Caco-2 (cell line): ENCODE measurements around the gene CUTA. TPM values are rescaled to one million over a fixed set of nuclear protein-coding genes. Genes with fewer than 3 reads are reported as not detected.

Experiments used
- BruUV-seq: library from RNA; stranded (reverse); fragments of 400-500 nt; replicated peaks from 2 replicates; lab custom pipeline; 2021; lab: Mats Ljungman, UMichigan
- CTCF ChIA-PET: fragments of 300-600 bp; sonication (Branson Sonifier 250); formaldehyde crosslinking; loops from one replicate; lab custom pipeline; 2022; ENCODE audit warnings: antibody characterized with exemption; lab: Charles Lee
- POLR2A ChIA-PET: fragments of 300-600 bp; sonication (Branson Sonifier 250); formaldehyde crosslinking; loops from one replicate; lab custom pipeline; 2022; ENCODE audit warnings: antibody characterized with exemption; lab: Charles Lee
- DNase-seq, 2 experiments: peaks; one replicate each; pipeline versions ENCODE4 v3.0.0 to v3.0.0-alpha.2; 2020 to 2022
- H3K27me3 ChIP-seq: replicated peaks from 2 replicates; pipeline ENCODE4 v1.6.0; 2011; ENCODE audit warnings: low read length; ENCODE audit not compliant: control insufficient read depth, insufficient read depth
- H3K36me3 ChIP-seq: 2 replicates; pipeline ENCODE4 v1.5.1; 2011; ENCODE audit warnings: low read length; ENCODE audit not compliant: control insufficient read depth, insufficient read depth
- H3K4me1 ChIP-seq: fragments of 250-450 bp; sonication (Bioruptor Pico); 2 replicates; pipeline ENCODE4 v1.5.1; 2020; ENCODE audit warnings: mild to moderate bottlenecking
- H3K4me3 ChIP-seq: 2 replicates; pipeline ENCODE4 v1.5.1; 2011; ENCODE audit warnings: low read depth, mild to moderate bottlenecking, control low read depth, low read length
- H3K9me3 ChIP-seq: fragments of 250-450 bp; sonication (Bioruptor Pico); 2 replicates; pipeline ENCODE4 v1.5.1; 2020; ENCODE audit warnings: mild to moderate bottlenecking, moderate library complexity
- H3K27ac Mint-ChIP-seq: one replicate; pipeline ENCODE4 v1.8.0; 2022; ENCODE audit warnings: mixed read lengths; ENCODE audit not compliant: unreplicated experiment
- H3K27me3 Mint-ChIP-seq: one replicate; pipeline ENCODE4 v1.8.0; 2022; ENCODE audit warnings: mixed read lengths; ENCODE audit not compliant: insufficient read depth, unreplicated experiment
- H3K36me3 Mint-ChIP-seq: one replicate; pipeline ENCODE4 v1.8.0; 2022; ENCODE audit warnings: mild to moderate bottlenecking, mixed read lengths; ENCODE audit not compliant: insufficient read depth, unreplicated experiment
- H3K4me1 Mint-ChIP-seq: one replicate; pipeline ENCODE4 v1.8.0; 2022; ENCODE audit warnings: low read depth, mixed read lengths; ENCODE audit not compliant: unreplicated experiment
- H3K4me3 Mint-ChIP-seq: one replicate; pipeline ENCODE4 v1.8.0; 2022; ENCODE audit warnings: mild to moderate bottlenecking, moderate library complexity, mixed read lengths; ENCODE audit not compliant: unreplicated experiment
- H3K9me3 Mint-ChIP-seq: one replicate; pipeline ENCODE4 v1.8.0; 2022; ENCODE audit warnings: mixed read lengths; ENCODE audit not compliant: unreplicated experiment
- CTCF ChIP-seq, 2 experiments: fragments of 200-600 bp in 1 of 2; IDR thresholded peaks; 1 replicate in 1 of 2; 2 replicates in 1 of 2; pipeline versions ENCODE4 v1.5.1 to v1.8.0; 2011 to 2022; ENCODE audit warnings: antibody characterized with exemption in 1 of 2, control low read depth in 1 of 2, inconsistent platforms in 1 of 2, low read depth in 1 of 2, low read length in 1 of 2, mild to moderate bottlenecking in 1 of 2, moderate library complexity in 1 of 2; ENCODE audit not compliant: insufficient read depth in 1 of 2, severe bottlenecking in 1 of 2, unreplicated experiment in 1 of 2
- intact Hi-C: fragments of 100-400 bp; cut with micrococcal nuclease; formaldehyde crosslinking; loops from one replicate; pipeline ENCODE4 v1.10.0; 2022; ENCODE audit not compliant: unreplicated experiment
- total RNA-seq: library from RNA; stranded (reverse); gene quantifications from 2 replicates; pipeline ENCODE4 v1.2.3, GENCODE V29; 2022

Gene CUTA
- total RNA-seq, 1 experiment from 2014 or later = 166 TPM

GRCh38 chr6:33377171-33377570 lies 40.7 kb downstream of the CUTA start:
- ChIA-PET POLR2A (no interaction called here), CTCF (no interaction called here)
- H3K27me3 Mint-ChIP-seq = no peaks in the 10 kb centered on the region
- H3K36me3 Mint-ChIP-seq = no peaks in the 10 kb centered on the region
- H3K27ac Mint-ChIP-seq = no peak overlapping the region
- Histone ChIP-seq H3K9me3 (no peaks in the 10 kb centered on the region), H3K36me3 (no peaks in the 10 kb centered on the region), H3K4me3 (no peak overlapping the region), H3K27me3 (no peaks in the 10 kb centered on the region), H3K4me1 (peaks cover 7% of the 10 kb centered on the region; the same call in 1 of the 2 replicates)
- no peak for DNase-seq
- peaks cover 8% of the 10 kb centered on the region for H3K4me1 Mint-ChIP-seq
- intact Hi-C loops = no loop called here
- no TSS peak for BruUV-seq
- TF ChIP-seq CTCF (IDR thresholded peaks at IDR 0.05; ENCODE audit: insufficient read depth in 1 of 2, low read depth in 1 of 2, low read length in 1 of 2, severe bottlenecking in 1 of 2, unreplicated experiment in 1 of 2) = no peak
- no peak overlapping the region for H3K4me3 Mint-ChIP-seq
- no peaks in the 10 kb centered on the region for H3K9me3 Mint-ChIP-seq

GRCh38 chr6:33375143-33375671 lies 42.7 kb downstream of the CUTA start:
- ChIA-PET POLR2A (no interaction called here), CTCF (interaction anchor here (0.6 kb wide), 1 partner anchor 35 kb away, joined by 3 read pairs; no protein-coding TSS in a partner anchor)
- H3K27me3 ChIP-seq = no peaks in the 10 kb centered on the region
- intact Hi-C loops = no loop called here
- H3K4me1 ChIP-seq = peaks cover 7% of the 10 kb centered on the region; the same call in 1 of the 2 replicates
- no peak overlapping the region for H3K4me3 ChIP-seq
- peaks cover 8% of the 10 kb centered on the region for H3K4me1 Mint-ChIP-seq
- H3K9me3 Mint-ChIP-seq = no peaks in the 10 kb centered on the region
- no peak for TF ChIP-seq CTCF (IDR thresholded peaks at IDR 0.05; ENCODE audit: insufficient read depth in 1 of 2, low read depth in 1 of 2, low read length in 1 of 2, severe bottlenecking in 1 of 2, unreplicated experiment in 1 of 2)
- no peaks in the 10 kb centered on the region for H3K36me3 Mint-ChIP-seq
- no peaks in the 10 kb centered on the region for H3K36me3 ChIP-seq
- BruUV-seq = no TSS peak
- H3K9me3 ChIP-seq = no peaks in the 10 kb centered on the region
- H3K27ac Mint-ChIP-seq = no peak overlapping the region
- H3K4me3 Mint-ChIP-seq = no peak overlapping the region
- H3K27me3 Mint-ChIP-seq = no peaks in the 10 kb centered on the region
- no peak for DNase-seq

- H3K4me1 Mint-ChIP-seq = peaks cover 8% of the 10 kb centered on the region
- intact Hi-C loops = no loop called here
- no peaks in the 10 kb centered on the region for H3K27me3 Mint-ChIP-seq
- H3K4me3 Mint-ChIP-seq = no peak overlapping the region
- Histone ChIP-seq H3K4me1 (peaks cover 7% of the 10 kb centered on the region; the same call in 1 of the 2 replicates), H3K9me3 (no peaks in the 10 kb centered on the region), H3K27me3 (no peaks in the 10 kb centered on the region), H3K4me3 (no peak overlapping the region), H3K36me3 (no peaks in the 10 kb centered on the region)
- no peak for TF ChIP-seq CTCF (IDR thresholded peaks at IDR 0.05; ENCODE audit: insufficient read depth in 1 of 2, low read depth in 1 of 2, low read length in 1 of 2, severe bottlenecking in 1 of 2, unreplicated experiment in 1 of 2)
- ChIA-PET POLR2A (interaction anchor here (0.7 kb wide), 1 partner anchor 77 kb away, joined by 9 read pairs; no protein-coding TSS in a partner anchor), CTCF (interaction anchor here (0.5 kb wide), 1 partner anchor 36 kb away, joined by 3 read pairs; no protein-coding TSS in a partner anchor)
- no TSS peak for BruUV-seq
- H3K27ac Mint-ChIP-seq = no peak overlapping the region
- DNase-seq = no peak
- no peaks in the 10 kb centered on the region for H3K36me3 Mint-ChIP-seq
- no peaks in the 10 kb centered on the region for H3K9me3 Mint-ChIP-seq
Measured at GRCh38 chr6:33373960-33374910, 43.7 kb downstream of the CUTA start.
